Endothelial cell of umbilical vein (primary cell): ENCODE data around the gene KLHL30. TPM values are rescaled to one million over a fixed set of nuclear protein-coding genes. Genes with fewer than 3 reads are reported as not detected.

Source experiments
- Bru-seq: library from RNA; stranded (reverse); fragments of 400-500 nt; gene quantifications from one replicate; lab custom pipeline; 2021; lab: Mats Ljungman, UMichigan
- BruChase-seq, 2 experiments: library from RNA; stranded (reverse); fragments of 400-500 nt; gene quantifications; one replicate each; lab custom pipeline; 2021; lab: Mats Ljungman, UMichigan
- BruUV-seq: library from RNA; stranded (reverse); fragments of 400-500 nt; replicated peaks from 2 replicates; lab custom pipeline; 2021; lab: Mats Ljungman, UMichigan
- CTCF ChIA-PET: fragments of 300-600, 350-600 bp; sonication (Branson Sonifier 250); formaldehyde crosslinking; loops from one replicate; lab custom pipeline; 2021; ENCODE audit warnings: antibody characterized with exemption, inconsistent platforms; lab: Charles Lee
- POLR2A ChIA-PET: fragments of 300-600, 350-600 bp; sonication (Branson Sonifier 250); formaldehyde crosslinking; loops from one replicate; lab custom pipeline; 2021; ENCODE audit warnings: antibody characterized with exemption, inconsistent platforms; lab: Charles Lee
- DNase-seq: peaks from one replicate; pipeline ENCODE4 v3.0.0-alpha.2; 2011; ENCODE audit warnings: low read depth, low spot score
- FAIRE-seq: peaks from 2 replicates; lab custom pipeline; 2011; peaks lifted over from hg19 to GRCh38; lab: Jason Lieb, UNC
- H2AFZ ChIP-seq: 2 replicates; pipeline ENCODE4 v1.6.0; 2012; ENCODE audit warnings: low read depth, low read length, control low read depth, inconsistent platforms
- H3K27ac ChIP-seq: 2 replicates; pipeline ENCODE4 v1.5.1; 2011; ENCODE audit warnings: low read depth, mild to moderate bottlenecking, control low read depth, low read length, moderate library complexity; ENCODE audit not compliant: insufficient read depth
- H3K27me3 ChIP-seq, 2 experiments: 2 replicates each; pipeline versions ENCODE4 v1.6.0 to v1.6.1; 2011; ENCODE audit warnings: low read length in 2 of 2, mixed read lengths in 1 of 2; ENCODE audit not compliant: control insufficient read depth in 2 of 2, insufficient read depth in 2 of 2
- H3K36me3 ChIP-seq, 2 experiments: 2 replicates in 1 of 2; 3 replicates in 1 of 2; pipeline ENCODE4 v1.5.1; 2011; ENCODE audit warnings: low read length in 2 of 2, mild to moderate bottlenecking in 1 of 2, moderate library complexity in 1 of 2; ENCODE audit not compliant: control insufficient read depth in 2 of 2, insufficient read depth in 2 of 2; ENCODE audit errors: extremely low read depth in 1 of 2
- H3K4me1 ChIP-seq: 3 replicates; pipeline ENCODE4 v1.5.1; 2011; ENCODE audit warnings: mild to moderate bottlenecking, low read length; ENCODE audit not compliant: control insufficient read depth, insufficient read depth; ENCODE audit errors: extremely low read depth
- H3K4me2 ChIP-seq: 2 replicates; pipeline ENCODE4 v1.6.1; 2011; ENCODE audit warnings: low read length, control low read depth, mixed read lengths; ENCODE audit not compliant: insufficient read depth
- H3K4me3 ChIP-seq, 3 experiments: fragments of 200-600 bp in 1 of 3; sonication (generic), shearing (Covaris generic) in 1 of 3; replicated peaks in 1 of 3; 2 replicates each; pipeline ENCODE4 v1.5.1; 2011 to 2016; ENCODE audit warnings: control low read depth in 3 of 3, low read length in 3 of 3, mild to moderate bottlenecking in 2 of 3, inconsistent platforms in 1 of 3, low read depth in 1 of 3, moderate library complexity in 1 of 3; ENCODE audit not compliant: insufficient read depth in 1 of 3
- H3K79me2 ChIP-seq: 2 replicates; pipeline ENCODE4 v1.6.0; 2012; ENCODE audit warnings: low read length, inconsistent platforms; ENCODE audit not compliant: control insufficient read depth, insufficient read depth
- H3K9ac ChIP-seq: replicated peaks from 2 replicates; pipeline ENCODE3; 2011; ENCODE audit warnings: low read length, control low read depth; ENCODE audit not compliant: insufficient read depth; ENCODE audit errors: extremely low read depth
- H3K9me1 ChIP-seq: replicated peaks from 3 replicates; pipeline ENCODE4 v1.6.0; 2011; ENCODE audit warnings: mild to moderate bottlenecking, low read length; ENCODE audit not compliant: control insufficient read depth, insufficient read depth; ENCODE audit errors: extremely low read depth
- H3K9me3 ChIP-seq: replicated peaks from 2 replicates; pipeline ENCODE4 v1.5.1; 2012; ENCODE audit warnings: low read length, inconsistent platforms; ENCODE audit not compliant: control insufficient read depth, insufficient read depth
- H4K20me1 ChIP-seq: replicated peaks from 2 replicates; pipeline ENCODE3; 2011; ENCODE audit warnings: mild to moderate bottlenecking, low read length; ENCODE audit not compliant: control insufficient read depth, insufficient read depth; ENCODE audit errors: extremely low read depth
- EZH2 ChIP-seq: IDR thresholded peaks from 2 replicates; pipeline ENCODE4 v1.6.1; 2012; ENCODE audit warnings: borderline replicate concordance, low read depth, mild to moderate bottlenecking, moderate library complexity, low read length, inconsistent platforms; ENCODE audit not compliant: severe bottlenecking
- FOS ChIP-seq: IDR thresholded peaks from 2 replicates; pipeline ENCODE4 v1.6.1; 2011; ENCODE audit warnings: mild to moderate bottlenecking, low read length, moderate library complexity, borderline replicate concordance; ENCODE audit not compliant: insufficient read depth
- MAX ChIP-seq: IDR thresholded peaks from 2 replicates; pipeline ENCODE4 v1.6.1; 2011; ENCODE audit not compliant: insufficient read depth, insufficient read length
- dilution Hi-C: fragments of 300-500 bp; cut with MboI; formaldehyde crosslinking; loops from one replicate; pipeline ENCODE4 v1.15.0; 2019; ENCODE audit warnings: low sequenced_read_pairs; ENCODE audit not compliant: extremely low pct_ligation_motif_present
- intact Hi-C: fragments of 100-400 bp; cut with micrococcal nuclease; formaldehyde crosslinking; loops from one replicate; pipeline ENCODE4 v1.10.0; 2022
- long read RNA-seq: library from polyadenylated mRNA; stranded (forward); transcript quantifications from one replicate; pipeline ENCODE4 v2.0.0, GENCODE V29; 2021
- polyA minus RNA-seq, 3 experiments: library from RNA; depleted of rRNA, polyadenylated mRNA; stranded (reverse); fragments of >200 nt; gene quantifications; 1 replicate in 1 of 3; 2 replicates in 2 of 3; pipeline ENCODE4 v1.2.3, GENCODE V29; 2011
- polyA plus RNA-seq, 4 experiments: library from polyadenylated mRNA; depleted of rRNA in 3 of 4; stranded (reverse) in 3 of 4; unstranded in 1 of 4; fragments of >200 nt; gene quantifications; 2 replicates each; pipeline versions ENCODE4 v1.2.1 to v1.2.3, GENCODE V29; 2011 to 2012; ENCODE audit warnings: missing spikeins in 1 of 4
- total RNA-seq: library from RNA; stranded (reverse); gene quantifications from 2 replicates; pipeline ENCODE4 v1.2.3, GENCODE V29; 2021

KLHL30 gene, protein sequence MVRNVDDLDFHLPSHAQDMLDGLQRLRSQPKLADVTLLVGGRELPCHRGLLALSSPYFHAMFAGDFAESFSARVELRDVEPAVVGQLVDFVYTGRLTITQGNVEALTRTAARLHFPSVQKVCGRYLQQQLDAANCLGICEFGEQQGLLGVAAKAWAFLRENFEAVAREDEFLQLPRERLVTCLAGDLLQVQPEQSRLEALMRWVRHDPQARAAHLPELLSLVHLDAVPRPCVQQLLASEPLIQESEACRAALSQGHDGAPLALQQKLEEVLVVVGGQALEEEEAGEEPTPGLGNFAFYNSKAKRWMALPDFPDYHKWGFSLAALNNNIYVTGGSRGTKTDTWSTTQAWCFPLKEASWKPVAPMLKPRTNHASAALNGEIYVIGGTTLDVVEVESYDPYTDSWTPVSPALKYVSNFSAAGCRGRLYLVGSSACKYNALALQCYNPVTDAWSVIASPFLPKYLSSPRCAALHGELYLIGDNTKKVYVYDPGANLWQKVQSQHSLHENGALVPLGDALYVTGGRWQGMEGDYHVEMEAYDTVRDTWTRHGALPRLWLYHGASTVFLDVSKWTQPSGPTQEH
- not detected in 2 replicates for total RNA-seq
- polyA plus RNA-seq, result not detected in 2 replicates
- polyA plus RNA-seq (2011; cell fraction: cytosol; rRNA removed), result not detected in 2 replicates
- not detected in 2 replicates for polyA plus RNA-seq (2011; cell fraction: nucleus; rRNA removed)
- polyA plus RNA-seq (2012), result not detected in 2 replicates
- not detected in 2 replicates for polyA minus RNA-seq
- polyA minus RNA-seq (2011; cell fraction: cytosol; rRNA and poly(A)+ RNA removed), result not detected
- polyA minus RNA-seq (2011; cell fraction: nucleus; rRNA and poly(A)+ RNA removed), result not detected in 2 replicates
- Bru-seq, nascent RNA, result not detected
- BruChase-seq, experiment 1, labeled RNA remaining after a 6-hour chase, result not detected
- not detected for BruChase-seq, experiment 2, labeled RNA remaining after a 2-hour chase
- long read RNA-seq, result 0 reads

DNA sequence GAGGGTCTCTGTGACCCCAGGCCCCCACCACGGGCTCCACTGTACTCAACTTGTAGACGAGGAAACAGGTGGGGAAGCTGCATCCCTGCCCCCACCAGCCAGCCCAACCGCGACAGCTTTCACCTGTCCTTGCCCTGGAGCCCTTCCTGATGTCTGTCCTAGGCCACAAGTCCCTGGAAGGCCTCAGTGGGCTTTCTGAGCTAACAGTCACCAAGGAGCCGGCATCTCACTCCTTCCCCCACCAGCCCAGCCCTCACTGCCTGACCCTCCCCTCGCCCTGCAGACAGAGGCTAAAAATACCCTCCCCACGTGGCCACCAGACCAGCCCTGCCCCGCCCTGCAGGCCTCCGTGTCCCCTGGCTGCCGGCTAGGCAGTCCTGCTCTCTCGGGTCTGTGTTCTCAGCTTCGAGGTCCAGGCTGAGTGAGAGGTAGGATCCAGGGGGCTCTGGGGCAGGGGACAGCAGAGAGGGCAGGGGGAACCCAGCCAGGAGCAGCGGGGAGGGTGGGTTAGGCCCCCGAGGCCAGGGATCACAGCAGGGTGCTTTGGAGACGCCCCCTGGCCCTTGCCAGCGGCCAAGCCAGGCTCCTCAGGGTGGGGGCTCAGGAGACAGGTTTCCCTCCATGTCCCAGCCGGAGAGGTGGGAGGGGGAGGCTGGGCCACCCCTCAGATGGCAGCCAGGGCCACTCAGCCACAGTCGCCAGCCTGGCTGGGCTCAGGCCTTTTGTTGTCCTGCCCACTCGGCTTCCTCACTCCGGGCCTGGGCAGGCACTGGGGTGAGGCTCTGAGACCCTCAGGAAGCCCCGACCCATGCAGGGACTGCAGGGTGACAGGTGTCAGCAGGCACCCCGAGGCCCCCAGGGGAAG, at the start of gene KLHL30:
Gene KLHL30, plus strand, starts transcription at position 338 of the 865 bp plus-strand sequence. CDS start 2,087 bp downstream, outside the sequence.
- DNase-seq (no peak), FAIRE-seq (no peak)
- H3K9me3 ChIP-seq, result no peaks in the 10 kb centered on the region
- no peak within 1 kb of the TSS for H2AFZ ChIP-seq
- H3K4me1 ChIP-seq, result no peaks in the 10 kb centered on the region
- ChIA-PET CTCF (interaction anchor here (1.1 kb wide), 1 partner anchor 280 kb away, joined by 3 read pairs; no protein-coding TSS in a partner anchor), POLR2A (interaction anchor here (0.6 kb wide), 1 partner anchor 12 kb away, joined by 7 read pairs; no protein-coding TSS in a partner anchor)
- H3K27ac ChIP-seq, result no peak within 1 kb of the TSS
- H3K27me3 ChIP-seq, result no peaks in the 10 kb centered on the region
- H3K9ac ChIP-seq, result no peak within 1 kb of the TSS
- no peaks in the 10 kb centered on the region for H4K20me1 ChIP-seq
- no peaks in the 10 kb centered on the region for H3K9me1 ChIP-seq
- no TSS peak for BruUV-seq
- no peaks in the 10 kb centered on the region for H3K79me2 ChIP-seq
- intact Hi-C loops, result loop anchor here (1.0 kb wide), 1 partner anchor 215 kb away; no protein-coding TSS in a partner anchor
- H3K4me2 ChIP-seq, result no peak within 1 kb of the TSS
- dilution Hi-C loops, result no loop called here
- TF ChIP-seq EZH2, result no peak
- no peak for TF ChIP-seq MAX
- no peak for TF ChIP-seq FOS
- H3K36me3 ChIP-seq, result no peaks in the 10 kb centered on the region
- H3K4me3 ChIP-seq, result no peak within 1 kb of the TSS
